ENCODE measurements around the gene SYDE1. TPM values are rescaled to one million over a fixed set of nuclear protein-coding genes. Genes with fewer than 3 reads are reported as not detected.

The SYDE1 gene
- polyA plus RNA-seq, 1 donor from 2014 or later: not detected

GRCh38 chr19:15123031-15123890, 16.1 kb downstream of the SYDE1 start:
- no peaks in the 10 kb centered on the region for H3K9me2 ChIP-seq (ENCODE audit: insufficient read depth, low read length)
- no peaks in the 10 kb centered on the region for H3K9me3 ChIP-seq (ENCODE audit: low read length)
- H3K27ac ChIP-seq (ENCODE audit: low read length): no peak overlapping the region
- H3K79me2 ChIP-seq (replicated peaks; ENCODE audit: insufficient read depth, low read length): peaks cover 4% of the 10 kb centered on the region
- no peak overlapping the region for H3K4me2 ChIP-seq (ENCODE audit: low read length)
- H2AFZ ChIP-seq (ENCODE audit: low read depth, low read length): no peak overlapping the region
- peak overlapping the region; percentile 98 for H3K4me3 ChIP-seq (ENCODE audit: low read length)
- peaks cover 5% of the 10 kb centered on the region for H3K36me3 ChIP-seq (ENCODE audit: insufficient read depth, low read length)
- TF ChIP-seq RAD21 (conservative IDR thresholded peaks at IDR 0.05): no peak
- TF ChIP-seq REST (IDR thresholded peaks at IDR 0.05; ENCODE audit: borderline replicate concordance): no peak
- TF ChIP-seq EP300 (conservative IDR thresholded peaks at IDR 0.05; ENCODE audit: poor library complexity, severe bottlenecking): no peak
- TF ChIP-seq SMC3 (conservative IDR thresholded peaks at IDR 0.05; ENCODE audit: poor library complexity): no peak
- no peak for TF ChIP-seq MXI1 (conservative IDR thresholded peaks at IDR 0.05; ENCODE audit: poor library complexity, severe bottlenecking)
- no peak for TF ChIP-seq TAF1 (IDR thresholded peaks at IDR 0.05; ENCODE audit: low read depth)
- no peak for TF ChIP-seq EZH2 (IDR thresholded peaks at IDR 0.05; ENCODE audit: borderline replicate concordance, insufficient read depth, low read length, poor library complexity, severe bottlenecking)
- no peak for TF ChIP-seq POLR2AphosphoS5 (IDR thresholded peaks at IDR 0.05)
- TF ChIP-seq, protein P1, sequence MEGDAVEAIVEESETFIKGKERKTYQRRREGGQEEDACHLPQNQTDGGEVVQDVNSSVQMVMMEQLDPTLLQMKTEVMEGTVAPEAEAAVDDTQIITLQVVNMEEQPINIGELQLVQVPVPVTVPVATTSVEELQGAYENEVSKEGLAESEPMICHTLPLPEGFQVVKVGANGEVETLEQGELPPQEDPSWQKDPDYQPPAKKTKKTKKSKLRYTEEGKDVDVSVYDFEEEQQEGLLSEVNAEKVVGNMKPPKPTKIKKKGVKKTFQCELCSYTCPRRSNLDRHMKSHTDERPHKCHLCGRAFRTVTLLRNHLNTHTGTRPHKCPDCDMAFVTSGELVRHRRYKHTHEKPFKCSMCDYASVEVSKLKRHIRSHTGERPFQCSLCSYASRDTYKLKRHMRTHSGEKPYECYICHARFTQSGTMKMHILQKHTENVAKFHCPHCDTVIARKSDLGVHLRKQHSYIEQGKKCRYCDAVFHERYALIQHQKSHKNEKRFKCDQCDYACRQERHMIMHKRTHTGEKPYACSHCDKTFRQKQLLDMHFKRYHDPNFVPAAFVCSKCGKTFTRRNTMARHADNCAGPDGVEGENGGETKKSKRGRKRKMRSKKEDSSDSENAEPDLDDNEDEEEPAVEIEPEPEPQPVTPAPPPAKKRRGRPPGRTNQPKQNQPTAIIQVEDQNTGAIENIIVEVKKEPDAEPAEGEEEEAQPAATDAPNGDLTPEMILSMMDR (IDR thresholded peaks at IDR 0.05; ENCODE audit: poor library complexity, severe bottlenecking): no peak
- no peaks in the 10 kb centered on the region for H3K27me3 ChIP-seq (ENCODE audit: insufficient read depth, low read depth, low read length)
- H3F3A ChIP-seq (ENCODE audit: insufficient read depth, low read length, poor library complexity, severe bottlenecking): no peaks in the 10 kb centered on the region
- H4K20me1 ChIP-seq (ENCODE audit: insufficient read depth): no peaks in the 10 kb centered on the region
- H3K9ac ChIP-seq (ENCODE audit: low read length): no peak overlapping the region

- Histone ChIP-seq H3F3A (ENCODE audit: insufficient read depth, low read length, poor library complexity, severe bottlenecking) (no peaks in the 10 kb centered on the region), H3K79me2 (replicated peaks; ENCODE audit: insufficient read depth, low read length) (peaks cover 4% of the 10 kb centered on the region), H3K4me2 (ENCODE audit: low read length) (peak overlapping the region; percentile 67), H3K27ac (ENCODE audit: low read length) (no peak overlapping the region), H3K9me2 (ENCODE audit: insufficient read depth, low read length) (no peaks in the 10 kb centered on the region), H3K36me3 (ENCODE audit: insufficient read depth, low read length) (peaks cover 2% of the 10 kb centered on the region), H3K9me3 (ENCODE audit: low read length) (no peaks in the 10 kb centered on the region), H3K27me3 (ENCODE audit: insufficient read depth, low read depth, low read length) (no peaks in the 10 kb centered on the region), H3K9ac (ENCODE audit: low read length) (peak overlapping the region; percentile 89), H3K4me3 (ENCODE audit: low read length) (peak overlapping the region; percentile 98), H4K20me1 (ENCODE audit: insufficient read depth) (no peaks in the 10 kb centered on the region), H2AFZ (ENCODE audit: low read depth, low read length) (no peak overlapping the region)
- TF ChIP-seq EZH2 (IDR thresholded peaks at IDR 0.05; ENCODE audit: borderline replicate concordance, insufficient read depth, low read length, poor library complexity, severe bottlenecking) (no peak), SMC3 (conservative IDR thresholded peaks at IDR 0.05; ENCODE audit: poor library complexity) (no peak), MXI1 (conservative IDR thresholded peaks at IDR 0.05; ENCODE audit: poor library complexity, severe bottlenecking) (no peak), RAD21 (conservative IDR thresholded peaks at IDR 0.05) (no peak), EP300 (conservative IDR thresholded peaks at IDR 0.05; ENCODE audit: poor library complexity, severe bottlenecking) (no peak), TAF1 (IDR thresholded peaks at IDR 0.05; ENCODE audit: low read depth) (no peak), POLR2AphosphoS5 (IDR thresholded peaks at IDR 0.05) (no peak), REST (IDR thresholded peaks at IDR 0.05; ENCODE audit: borderline replicate concordance) (no peak)
- TF ChIP-seq, protein P1 (IDR thresholded peaks at IDR 0.05; ENCODE audit: poor library complexity, severe bottlenecking): no peak
Measured at GRCh38 chr19:15123900-15124299, 16.7 kb downstream of the SYDE1 start.

Measured in neural cell (in vitro differentiated cells).